Kidney (tissue), 14 donors: ENCODE measurements around the gene CDK6. TPM values are rescaled to one million over a fixed set of nuclear protein-coding genes. Genes with fewer than 3 reads are reported as not detected.

ENCODE experiments used
- DNase-seq, 5 donors: peaks; one replicate each; pipeline ENCODE4 v3.0.0-alpha.2; 2013 to 2020
- FAIRE-seq: peaks from 2 replicates; lab custom pipeline; 2012; peaks lifted over from hg19 to GRCh38; lab: Jason Lieb, UNC
- H3K27ac ChIP-seq, 2 donors: one replicate each; pipeline ENCODE4 v1.7.0; 2013; ENCODE audit warnings: low read depth in 2 of 2, low read length in 2 of 2, inconsistent platforms in 1 of 2
- H3K27me3 ChIP-seq: one replicate; pipeline ENCODE4 v1.7.1; 2013; ENCODE audit warnings: low read length, inconsistent platforms; ENCODE audit not compliant: control insufficient read depth, insufficient read depth
- H3K36me3 ChIP-seq, 3 donors: one replicate each; pipeline versions ENCODE4 v1.7.0 to v1.7.1; 2013; ENCODE audit warnings: low read length in 3 of 3, control low read depth in 1 of 3, inconsistent platforms in 1 of 3; ENCODE audit not compliant: insufficient read depth in 3 of 3, control insufficient read depth in 2 of 3
- H3K4me1 ChIP-seq, 3 donors: one replicate each; pipeline versions ENCODE4 v1.7.0 to v1.7.1; 2013; ENCODE audit warnings: low read length in 3 of 3, inconsistent platforms in 1 of 3, low read depth in 1 of 3; ENCODE audit not compliant: control insufficient read depth in 2 of 3, insufficient read depth in 2 of 3
- H3K4me3 ChIP-seq, 3 donors: one replicate each; pipeline versions ENCODE4 v1.7.0 to v1.8.1; 2013; ENCODE audit warnings: low read length in 3 of 3, control low read depth in 1 of 3, inconsistent platforms in 1 of 3
- H3K9ac ChIP-seq, 3 donors: one replicate each; pipeline versions ENCODE4 v1.7.0 to v1.7.1; 2013; ENCODE audit warnings: low read length in 3 of 3, control low read depth in 1 of 3, inconsistent platforms in 1 of 3
- H3K9me3 ChIP-seq, 3 donors: one replicate each; pipeline versions ENCODE4 v1.7.0 to v1.7.1; 2013; ENCODE audit warnings: low read length in 3 of 3, control low read depth in 1 of 3, inconsistent platforms in 1 of 3; ENCODE audit not compliant: control insufficient read depth in 2 of 3, insufficient read depth in 1 of 3
- intact Hi-C: fragments of 100-400 bp; cut with DNase I; formaldehyde crosslinking; loops from one replicate; pipeline ENCODE4 v1.11.1; 2022
- polyA plus RNA-seq: library from polyadenylated mRNA; stranded (reverse); fragments of 350-450 nt; fragmentation: Illumina TruSeq; extraction: RNeasy Lipid Tissue Mini Kit (QIAGEN cat#74804); gene quantifications from one replicate; pipeline ENCODE4 v1.2.3, GENCODE V29; 2014; ENCODE audit warnings: low read depth, low replicate concordance; ENCODE audit not compliant: insufficient read depth
- total RNA-seq: library from RNA; stranded (reverse); fragmentation: NEBNext Ultra II Directional; extraction: Animal tissue kit (Norgen Biotek cat#: 25700); gene quantifications from one replicate; pipeline ENCODE4 v1.2.1, GENCODE V29; 2021
- TF ChIP-seq, protein P1 (sequence below): IDR thresholded peaks from 3 replicates; pipeline ENCODE4 v1.5.1; 2012; ENCODE audit warnings: mild to moderate bottlenecking, moderate library complexity, borderline replicate concordance; ENCODE audit not compliant: insufficient read depth; ENCODE audit errors: extremely low read depth
- donor health status: control.
- donor health status: control.
- donor health status: control.
- donor health status: control.
- donor health status: control.
- donor health status: DM: yes; HTN: yes; CAD: no.
- donor health status: Normal renal cell carcinoma (clear cell type).

Gene CDK6
- total and polyA plus RNA-seq, 2 donors from 2014 or later, result 3.6 to 20.8 TPM

DNA sequence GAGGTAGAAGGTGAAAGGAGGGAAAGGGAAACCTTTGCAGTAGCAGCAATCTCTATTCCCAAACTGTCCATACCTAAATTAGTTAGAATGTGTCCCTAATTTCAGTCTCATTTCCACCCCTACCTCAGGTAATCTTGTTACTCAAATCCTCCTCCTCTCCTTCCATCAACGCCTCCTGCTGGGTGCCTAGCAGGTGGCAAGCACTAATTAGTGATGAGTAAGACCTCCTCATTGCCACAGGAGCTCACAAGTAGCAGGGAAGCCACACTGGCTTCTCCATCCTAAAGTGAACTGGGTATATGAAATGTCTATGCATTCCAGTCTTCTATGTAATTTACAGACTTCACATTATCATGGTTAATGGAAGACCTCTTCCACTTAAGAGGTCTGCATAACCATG is 220.5 kb downstream of the CDK6 start:
- TF ChIP-seq, protein P1, sequence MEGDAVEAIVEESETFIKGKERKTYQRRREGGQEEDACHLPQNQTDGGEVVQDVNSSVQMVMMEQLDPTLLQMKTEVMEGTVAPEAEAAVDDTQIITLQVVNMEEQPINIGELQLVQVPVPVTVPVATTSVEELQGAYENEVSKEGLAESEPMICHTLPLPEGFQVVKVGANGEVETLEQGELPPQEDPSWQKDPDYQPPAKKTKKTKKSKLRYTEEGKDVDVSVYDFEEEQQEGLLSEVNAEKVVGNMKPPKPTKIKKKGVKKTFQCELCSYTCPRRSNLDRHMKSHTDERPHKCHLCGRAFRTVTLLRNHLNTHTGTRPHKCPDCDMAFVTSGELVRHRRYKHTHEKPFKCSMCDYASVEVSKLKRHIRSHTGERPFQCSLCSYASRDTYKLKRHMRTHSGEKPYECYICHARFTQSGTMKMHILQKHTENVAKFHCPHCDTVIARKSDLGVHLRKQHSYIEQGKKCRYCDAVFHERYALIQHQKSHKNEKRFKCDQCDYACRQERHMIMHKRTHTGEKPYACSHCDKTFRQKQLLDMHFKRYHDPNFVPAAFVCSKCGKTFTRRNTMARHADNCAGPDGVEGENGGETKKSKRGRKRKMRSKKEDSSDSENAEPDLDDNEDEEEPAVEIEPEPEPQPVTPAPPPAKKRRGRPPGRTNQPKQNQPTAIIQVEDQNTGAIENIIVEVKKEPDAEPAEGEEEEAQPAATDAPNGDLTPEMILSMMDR, result no peak
- H3K4me3 ChIP-seq, result no peak overlapping the region
- H3K36me3 ChIP-seq, result peaks cover 0 to 11% (median 5%) of the 10 kb centered on the region in 3 donors
- H3K9ac ChIP-seq, result no peak overlapping the region
- intact Hi-C loops, result no loop called here
- H3K9me3 ChIP-seq, result no peaks in the 10 kb centered on the region
- H3K27me3 ChIP-seq, result no peaks in the 10 kb centered on the region
- FAIRE-seq, result no peak
- H3K27ac ChIP-seq, result no peak overlapping the region
- DNase-seq, result no peak
- no peaks in the 10 kb centered on the region for H3K4me1 ChIP-seq

DNA sequence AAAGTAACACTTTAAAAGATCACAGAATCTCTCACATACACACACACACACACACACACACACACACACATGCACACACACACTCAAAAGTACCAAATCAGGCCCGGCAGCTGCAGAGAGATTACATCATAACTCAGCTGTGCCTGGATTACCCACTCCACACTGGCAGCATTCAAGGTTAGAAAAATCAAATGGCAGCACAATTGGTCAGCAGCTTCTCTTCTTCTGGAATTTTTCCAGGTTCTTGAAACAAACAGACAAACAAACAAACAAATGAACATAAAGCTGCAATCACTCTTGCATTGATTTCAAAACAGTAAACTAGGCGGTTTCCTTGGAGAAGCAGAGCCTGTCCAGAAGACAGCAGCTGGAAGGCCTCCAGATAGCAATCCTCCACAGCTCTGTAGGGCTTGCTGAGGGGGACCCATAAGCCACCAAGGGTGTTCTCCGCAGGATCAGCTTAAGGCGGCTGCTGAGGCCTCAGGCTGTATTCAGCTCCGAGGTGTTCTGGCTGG is 221.7 kb downstream of the CDK6 start:
- TF ChIP-seq, protein P1, result no peak
- no peak for FAIRE-seq
- H3K4me3 ChIP-seq, result no peak overlapping the region
- peak in 1 of 5 donors; percentile 74 for DNase-seq
- intact Hi-C loops, result no loop called here
- H3K9me3 ChIP-seq, result no peaks in the 10 kb centered on the region
- H3K4me1 ChIP-seq, result no peaks in the 10 kb centered on the region
- no peak overlapping the region for H3K27ac ChIP-seq
- peaks cover 0 to 11% (median 5%) of the 10 kb centered on the region in 3 donors for H3K36me3 ChIP-seq
- no peak overlapping the region for H3K9ac ChIP-seq
- H3K27me3 ChIP-seq, result no peaks in the 10 kb centered on the region

DNA sequence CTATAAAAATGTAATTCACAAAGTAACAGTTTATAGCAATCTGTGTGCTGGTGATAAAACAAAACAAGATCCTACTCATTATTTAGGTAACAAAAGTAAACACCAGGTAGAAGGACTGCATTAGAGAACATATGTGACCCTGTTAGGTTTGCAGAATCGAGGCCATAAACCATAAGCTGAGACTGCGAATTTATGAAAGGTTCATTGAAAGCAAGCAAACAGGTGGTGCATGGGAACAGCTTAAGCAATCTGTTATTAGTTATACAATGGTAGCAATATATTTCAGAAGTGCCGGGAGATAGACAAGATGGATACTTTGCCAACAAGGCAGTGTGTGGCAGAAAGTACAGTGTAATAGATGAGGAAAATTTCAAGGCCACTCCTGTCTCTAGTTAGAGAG is 222.7 kb downstream of the CDK6 start:
- Histone ChIP-seq H3K9me3 (no peaks in the 10 kb centered on the region), H3K4me3 (no peak overlapping the region), H3K27me3 (no peaks in the 10 kb centered on the region), H3K9ac (no peak overlapping the region), H3K36me3 (peaks cover 0 to 11% (median 5%) of the 10 kb centered on the region in 3 donors), H3K27ac (no peak overlapping the region), H3K4me1 (no peaks in the 10 kb centered on the region)
- TF ChIP-seq, protein P1, result no peak
- FAIRE-seq (no peak), DNase-seq (no peak)
- intact Hi-C loops, result no loop called here

DNA sequence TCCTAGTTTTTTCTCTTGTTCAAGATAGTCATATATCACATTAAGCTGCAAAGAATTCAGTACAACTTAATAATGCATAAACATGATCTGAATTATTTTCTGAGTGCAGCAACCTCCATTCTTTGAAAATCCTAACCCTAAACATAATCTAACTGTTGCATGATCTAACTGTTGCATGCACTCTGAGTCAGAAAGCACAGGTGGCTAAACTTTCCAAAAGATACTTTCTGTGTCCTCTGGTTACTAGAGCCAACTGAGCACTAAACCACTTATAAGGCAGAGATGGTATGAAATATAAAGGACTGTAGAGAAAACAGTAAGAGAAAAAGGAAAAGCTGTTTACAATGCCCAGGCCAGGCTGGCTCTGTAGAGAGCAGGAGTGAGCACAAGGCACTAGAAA is 223.2 kb downstream of the CDK6 start:
- H3K4me1 ChIP-seq, result no peaks in the 10 kb centered on the region
- H3K4me3 ChIP-seq, result no peak overlapping the region
- H3K36me3 ChIP-seq, result peaks cover 0 to 11% (median 5%) of the 10 kb centered on the region in 3 donors
- no peak overlapping the region for H3K27ac ChIP-seq
- no peaks in the 10 kb centered on the region for H3K27me3 ChIP-seq
- no peak for FAIRE-seq
- H3K9me3 ChIP-seq, result no peaks in the 10 kb centered on the region
- no peak for DNase-seq
- intact Hi-C loops, result no loop called here
- H3K9ac ChIP-seq, result no peak overlapping the region
- TF ChIP-seq, protein P1, result no peak
